ENCODE results near the gene TBC1D23.
"Not testable (repeated sequence)": the region's sequence is repeated elsewhere in the genome, so short reads cannot be mapped to it uniquely, and the experiment has no call there.

The TBC1D23 gene

DNA sequence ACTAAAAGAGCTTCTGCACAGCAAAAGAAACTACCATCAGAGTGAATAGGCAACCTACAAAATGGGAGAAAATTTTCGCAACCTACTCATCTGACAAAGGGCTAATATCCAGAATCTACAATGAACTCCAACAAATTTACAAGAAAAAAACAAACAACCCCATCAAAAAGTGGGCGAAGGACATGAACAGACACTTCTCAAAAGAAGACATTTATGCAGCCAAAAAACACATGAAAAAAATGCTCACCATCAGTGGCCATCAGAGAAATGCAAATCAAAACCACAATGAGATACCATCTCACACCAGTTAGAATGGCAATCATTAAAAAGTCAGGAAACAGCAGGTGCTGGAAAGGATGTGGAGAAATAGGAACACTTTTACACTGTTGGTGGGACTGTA is 91.0 kb downstream of the TBC1D23 start:
- not testable (repeated sequence) for DNase-seq (ENCODE audit: low spot score)

DNA sequence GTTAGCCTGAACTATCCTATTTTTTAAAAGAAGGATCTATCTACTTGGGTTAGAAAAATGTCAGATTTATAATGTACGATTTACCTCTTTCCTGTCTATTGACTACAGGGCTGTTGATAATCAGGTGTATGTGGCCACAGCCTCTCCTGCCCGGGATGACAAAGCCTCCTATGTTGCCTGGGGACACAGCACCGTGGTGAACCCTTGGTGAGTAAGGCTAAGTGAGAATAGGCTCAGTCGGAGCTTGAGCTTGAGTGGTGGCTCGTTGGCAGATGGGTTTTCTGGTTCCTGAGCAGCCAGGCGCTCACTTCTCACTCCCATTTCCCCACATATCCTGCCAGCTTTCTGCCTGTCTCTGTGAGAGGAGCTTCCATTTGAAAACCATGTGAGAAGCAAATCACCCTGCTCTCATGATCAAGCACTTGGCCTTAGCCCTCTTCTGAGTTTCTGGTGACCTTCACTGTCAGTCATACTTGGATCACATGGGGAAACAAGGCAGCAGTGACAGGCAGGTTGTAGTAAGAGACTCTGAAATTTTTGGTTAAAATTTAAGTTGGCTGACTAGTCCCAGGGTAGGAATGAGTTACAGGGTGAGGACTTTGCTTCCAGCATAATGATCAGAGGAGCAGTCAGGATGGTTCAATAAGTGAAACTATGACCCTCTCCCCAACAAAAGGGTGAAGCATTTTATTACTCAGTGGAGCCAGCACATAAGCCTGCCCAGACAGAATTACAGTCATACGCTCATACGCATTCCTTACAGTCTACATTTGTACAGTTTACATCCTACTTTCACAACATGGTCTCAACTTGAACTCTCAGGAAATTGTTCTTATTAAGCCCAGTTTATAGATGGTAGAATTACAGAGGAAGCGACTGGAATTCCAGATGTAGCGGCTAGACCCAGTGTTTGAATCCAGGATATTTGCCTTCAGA is 91.8 kb downstream of the TBC1D23 start:
- no peak for DNase-seq (ENCODE audit: low spot score)

DNA sequence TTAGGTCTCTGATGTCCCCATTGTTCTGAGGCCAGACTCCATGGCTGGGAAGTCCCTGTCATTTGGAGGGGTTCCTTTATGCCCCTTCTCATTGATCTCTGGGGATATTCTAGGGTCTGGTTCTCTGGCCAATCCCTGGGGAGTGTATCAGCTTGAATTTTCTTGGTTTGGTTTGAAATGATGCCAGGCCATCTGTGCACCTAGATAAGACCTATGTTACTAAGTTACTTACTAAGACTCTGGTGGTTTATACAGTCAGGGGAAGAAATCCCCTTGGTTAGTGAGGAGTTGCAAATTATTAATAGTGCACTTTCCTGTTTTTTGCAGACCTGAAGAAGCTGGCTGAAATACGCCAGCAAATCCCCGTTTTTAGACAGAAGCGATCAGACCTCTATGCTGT is 94.1 kb downstream of the TBC1D23 start:
- no peak for DNase-seq (ENCODE audit: low spot score)

DNA sequence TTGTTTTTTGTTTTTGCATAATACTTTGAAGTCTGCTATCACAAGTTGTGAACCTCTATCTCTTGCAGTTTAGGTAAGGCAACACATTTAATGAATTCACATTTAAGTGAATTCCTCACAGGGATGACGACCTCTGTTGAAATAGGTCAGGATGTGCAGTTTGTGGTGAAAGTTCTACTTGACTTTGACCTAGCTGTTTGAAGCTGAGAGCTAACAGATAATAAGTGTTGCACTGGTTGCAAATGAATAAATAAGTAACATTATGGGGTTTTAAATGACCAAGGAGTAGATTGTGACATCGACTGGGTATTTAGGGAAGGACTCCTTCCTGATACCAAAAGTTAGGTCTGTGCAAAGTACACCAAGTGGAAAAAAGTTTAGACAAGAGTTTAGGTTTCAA is 97.6 kb downstream of the TBC1D23 start:
- DNase-seq (ENCODE audit: low spot score), result no peak

DNA sequence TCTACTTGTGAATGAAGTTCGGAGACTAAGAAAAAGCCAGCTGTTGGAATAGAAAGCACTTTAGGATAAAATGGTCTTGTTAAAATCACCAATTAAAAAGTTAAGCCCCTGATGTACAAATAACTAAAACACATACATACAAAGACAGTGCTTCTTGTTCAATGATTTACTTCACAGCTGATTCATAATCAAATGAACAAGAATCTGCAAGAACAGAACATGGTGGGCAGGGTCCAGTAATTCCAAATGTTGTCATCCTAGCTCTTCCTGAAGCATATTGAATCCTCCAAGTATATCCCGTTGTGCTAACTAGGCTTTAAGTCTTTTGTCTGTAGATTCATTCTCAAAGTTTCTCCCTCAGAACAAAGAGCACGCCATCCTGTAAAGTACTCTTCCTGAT is 98.2 kb downstream of the TBC1D23 start:
- DNase-seq (ENCODE audit: low spot score), result no peak

DNA sequence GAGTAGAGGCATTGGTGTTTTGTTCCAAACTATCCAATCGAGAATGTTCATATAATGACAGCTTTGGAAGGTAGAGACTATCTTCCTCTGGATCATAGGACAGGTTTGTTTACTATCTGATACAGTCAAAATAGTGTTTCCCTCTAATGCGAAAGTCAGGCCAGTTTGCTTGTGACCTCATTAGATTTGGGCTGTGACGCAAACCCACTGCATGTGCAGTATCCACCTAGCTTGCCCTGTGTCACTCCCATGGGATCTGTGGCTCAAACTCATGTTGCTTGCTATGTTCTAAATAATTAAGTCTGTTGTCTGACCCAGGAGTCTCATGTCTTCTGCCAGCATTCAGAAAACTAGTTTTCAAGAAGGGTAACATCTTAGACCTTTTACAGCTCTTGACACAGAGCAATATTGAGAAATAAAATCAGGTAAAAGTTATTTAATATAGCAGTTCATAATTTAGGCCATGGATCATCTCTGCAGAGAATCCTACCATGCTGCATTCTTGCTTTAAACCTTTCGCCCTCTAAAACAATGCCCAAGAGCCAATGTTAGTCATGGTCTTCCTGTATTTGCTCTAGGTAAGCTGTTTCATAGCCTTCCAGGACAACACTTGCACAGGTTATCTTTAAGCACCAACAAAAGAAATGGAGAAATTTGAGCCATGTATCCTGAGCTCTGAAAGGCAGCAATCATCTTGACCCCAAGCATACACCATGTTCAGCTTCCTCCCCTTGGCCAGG is 100.1 kb downstream of the TBC1D23 start:
- no peak for DNase-seq (ENCODE audit: low spot score)

DNA sequence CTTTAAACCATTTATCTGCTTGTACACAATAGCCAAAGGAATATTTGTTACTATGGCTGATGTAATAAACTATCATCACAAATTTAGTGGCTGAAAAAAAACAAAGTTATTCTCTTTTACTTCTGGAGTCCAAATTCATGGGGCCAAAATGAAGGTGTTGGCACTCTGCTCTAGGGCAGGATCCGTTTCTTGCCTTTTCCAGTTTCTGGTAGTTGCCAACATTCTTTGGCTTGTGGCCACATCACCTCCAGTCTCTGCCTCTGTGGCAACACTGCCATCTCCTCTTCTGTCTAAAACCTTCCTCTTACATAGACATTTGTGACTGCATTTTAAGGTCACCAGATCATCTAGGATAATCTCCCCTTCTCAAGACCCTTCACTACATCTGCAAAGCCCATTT is 101.1 kb downstream of the TBC1D23 start:
- no peak for DNase-seq (ENCODE audit: low spot score)

DNA sequence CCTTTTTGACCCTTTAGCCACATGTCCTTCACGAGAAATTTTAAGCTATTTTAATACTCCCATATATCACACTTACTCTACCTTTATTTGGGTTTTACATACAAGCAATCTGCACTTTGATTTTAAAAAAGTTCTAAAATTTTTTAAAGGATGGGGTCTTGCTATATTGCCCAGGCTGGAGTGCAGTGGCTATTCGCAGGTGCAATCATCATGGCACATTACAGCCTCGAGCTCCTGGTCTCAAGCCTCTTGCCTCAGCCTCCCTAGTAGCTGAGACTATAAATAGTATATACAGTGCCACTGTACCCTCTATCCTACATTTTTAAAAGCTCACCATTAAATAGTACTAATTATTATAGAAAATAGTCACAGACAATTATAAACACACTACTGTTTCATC is 103.6 kb downstream of the TBC1D23 start:
- no peak for DNase-seq (ENCODE audit: low spot score)

DNA sequence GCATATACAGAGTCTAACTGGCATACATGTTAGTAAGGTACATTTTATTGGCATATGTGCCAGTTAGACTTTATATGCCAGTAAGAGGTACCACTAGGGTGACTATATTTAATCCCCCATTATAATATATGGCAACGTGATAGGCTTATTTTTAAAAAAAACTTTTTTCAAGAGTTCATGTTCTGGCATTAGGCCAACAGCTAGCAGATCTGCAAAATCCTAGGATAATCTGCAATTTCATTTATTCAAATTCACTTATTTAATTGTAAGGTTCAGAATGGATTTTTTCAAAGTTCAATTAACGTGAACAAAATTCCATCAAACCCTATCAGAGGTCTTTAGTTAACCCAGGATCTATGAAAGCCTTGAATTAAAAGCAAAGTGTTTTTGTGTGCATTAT is 105.6 kb downstream of the TBC1D23 start:
- no peak for DNase-seq (ENCODE audit: low spot score)

DNA sequence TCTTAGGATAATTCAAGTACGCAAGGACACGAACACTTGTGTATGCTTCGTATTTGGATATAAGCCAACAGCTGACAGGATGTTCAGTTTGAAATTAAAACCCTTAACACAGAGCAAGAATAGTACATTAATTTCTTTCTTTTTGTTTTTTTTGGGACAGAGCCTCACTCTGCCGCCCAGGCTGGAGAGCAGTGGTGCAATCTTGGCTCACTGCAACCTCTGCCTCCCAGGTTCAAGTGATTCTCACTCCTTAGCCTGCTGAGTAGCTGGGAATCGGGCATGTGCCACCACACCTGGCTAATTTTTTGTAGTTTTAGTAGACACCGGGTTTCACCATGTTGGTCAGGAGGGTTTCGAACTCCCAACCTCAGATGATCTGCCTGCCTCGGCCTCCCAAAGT is 107.6 kb downstream of the TBC1D23 start:
- DNase-seq (ENCODE audit: low spot score), result no peak

DNA sequence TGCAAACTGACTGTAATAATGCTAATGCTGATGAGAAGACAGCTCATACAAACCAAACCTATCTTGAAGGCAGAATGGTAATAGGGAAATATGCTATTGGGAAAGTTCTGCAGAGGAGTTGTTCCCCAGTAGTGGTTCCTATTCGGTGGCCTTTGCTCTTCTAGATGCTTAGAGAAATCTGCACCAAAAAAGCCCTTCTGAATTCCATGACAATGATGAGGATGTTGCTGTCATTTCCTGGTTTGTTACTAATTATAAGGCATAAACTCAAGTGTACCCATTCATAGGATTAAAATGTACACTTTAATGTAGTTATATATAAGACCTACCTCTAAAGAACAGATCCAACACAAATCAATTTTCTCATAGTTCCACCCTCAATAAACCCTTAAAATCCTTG is 110.0 kb downstream of the TBC1D23 start:
- no peak for DNase-seq (ENCODE audit: low spot score)

DNA sequence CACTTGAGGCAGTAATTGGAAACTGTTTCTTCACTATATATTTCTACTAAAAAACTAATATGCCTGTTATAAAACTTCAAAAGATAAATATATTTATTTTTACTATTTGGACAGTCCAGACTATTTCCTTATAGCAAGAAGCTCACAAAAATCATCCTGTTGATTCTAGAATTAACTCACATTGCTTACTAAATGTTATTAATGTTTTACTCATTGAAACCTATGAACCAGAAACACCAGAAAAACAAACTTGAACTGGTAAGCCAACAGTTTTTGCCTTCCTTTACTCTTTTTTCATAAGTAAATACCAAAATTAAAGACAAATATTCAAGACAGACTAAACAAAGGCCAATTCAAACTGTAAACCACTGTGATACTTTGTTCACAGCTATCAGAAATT is 113.7 kb downstream of the TBC1D23 start:
- no peak for DNase-seq (ENCODE audit: low spot score)
